Tibial artery (tissue), 4 donors: ENCODE measurements around the gene ZNF548.

Experiments
- DNase-seq, 2 donors: peaks; one replicate each; pipeline ENCODE4 v3.0.0-alpha.2; 2019
- H3K27ac ChIP-seq, 2 donors: fragments of 200-600 bp; sonication (generic) in 1 of 2; 1 replicate in 1 of 2; 2 replicates in 1 of 2; pipeline ENCODE4 v1.5.1; 2018 to 2019; ENCODE audit warnings: mild to moderate bottlenecking in 1 of 2
- H3K27me3 ChIP-seq, 2 donors: fragments of 200-600 bp; sonication (generic) in 1 of 2; one replicate each; pipeline versions ENCODE4 v1.5.1 to v1.6.0; 2016 to 2019
- H3K36me3 ChIP-seq, 3 donors: fragments of 200-600 bp; sonication (generic) in 2 of 3; one replicate each; pipeline ENCODE4 v1.5.1; 2016 to 2019; ENCODE audit warnings: mild to moderate bottlenecking in 2 of 3
- H3K4me1 ChIP-seq, 4 donors: fragments of 200-600 bp; sonication (generic) in 2 of 4; 1 replicate in 3 of 4; 2 replicates in 1 of 4; pipeline ENCODE4 v1.5.1; 2016 to 2019
- H3K4me3 ChIP-seq, 2 donors: fragments of 200-600 bp; sonication (generic) in 1 of 2; 1 replicate in 1 of 2; 2 replicates in 1 of 2; pipeline ENCODE4 v1.5.1; 2018 to 2019; ENCODE audit warnings: mild to moderate bottlenecking in 2 of 2
- H3K9me3 ChIP-seq, 3 donors: fragments of 200-600 bp; sonication (generic) in 1 of 3; one replicate each; pipeline ENCODE4 v1.5.1; 2016 to 2019
- CTCF ChIP-seq, 2 experiments: fragments of 200-600 bp in 1 of 2; fragments of 450-650 bp in 1 of 2; IDR thresholded peaks; one replicate each; pipeline ENCODE4 v1.5.1; 2017 to 2019; ENCODE audit warnings: antibody characterized with exemption in 2 of 2, mild to moderate bottlenecking in 1 of 2, moderate library complexity in 1 of 2
- intact Hi-C: fragments of 100-400 bp; cut with DNase I; formaldehyde crosslinking; loops from one replicate; pipeline ENCODE4 v1.15.0; 2023; ENCODE audit warnings: low total_unique reads

ZNF548 gene

GRCh38 chr19:57380923-57381322 is 8.7 kb upstream of the ZNF548 start:
- DNase-seq, result no peak
- intact Hi-C loops, result no loop called here
- no peak for TF ChIP-seq CTCF (IDR thresholded peaks at IDR 0.05)
- Histone ChIP-seq H3K9me3 (peaks cover 0 to 55% (median 34%) of the 10 kb centered on the region in 3 donors), H3K36me3 (peaks cover 28 to 42% (median 33%) of the 10 kb centered on the region in 3 donors), H3K4me3 (no peak overlapping the region), H3K27me3 (no peaks in the 10 kb centered on the region), H3K4me1 (no peaks in the 10 kb centered on the region), H3K27ac (no peak overlapping the region)

DNA sequence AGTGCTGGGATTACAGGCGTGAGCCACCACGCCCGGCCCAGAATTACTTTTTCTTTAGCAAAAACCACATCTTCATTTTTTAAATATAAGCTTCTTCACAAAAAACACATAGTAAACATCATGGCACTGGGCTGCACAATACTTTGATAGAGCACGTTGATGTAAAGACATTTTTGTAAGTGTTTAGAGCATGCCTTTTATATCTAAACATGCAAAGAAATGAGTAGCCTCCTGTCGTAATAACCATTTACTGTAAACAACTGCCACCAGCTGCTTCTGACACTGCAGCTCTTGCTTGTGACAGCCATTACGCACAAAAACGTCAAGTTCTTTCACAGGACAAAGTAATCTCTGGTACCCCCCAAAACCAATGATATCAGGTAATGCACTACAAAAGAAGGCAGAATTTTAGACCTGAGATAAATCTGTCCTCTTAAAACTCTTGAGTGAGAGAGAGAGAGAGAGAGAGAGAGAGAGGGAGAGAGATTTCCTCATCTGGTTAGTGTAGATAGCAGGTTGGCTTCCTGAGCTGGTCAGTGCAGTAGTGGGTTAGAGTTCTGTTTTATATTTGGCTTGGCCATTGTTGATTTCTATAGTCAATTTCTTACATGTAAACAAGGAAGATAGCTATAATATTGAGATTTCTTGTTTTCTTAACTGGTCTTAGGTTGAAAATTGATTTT is 6.7 kb upstream of the ZNF548 start:
- no peak overlapping the region for H3K27ac ChIP-seq
- no peak for DNase-seq
- H3K36me3 ChIP-seq, result peaks cover 8 to 22% (median 13%) of the 10 kb centered on the region in 3 donors
- TF ChIP-seq CTCF (IDR thresholded peaks at IDR 0.05), result no peak
- H3K9me3 ChIP-seq, result peaks cover 0 to 35% (median 15%) of the 10 kb centered on the region in 3 donors
- H3K27me3 ChIP-seq, result no peaks in the 10 kb centered on the region
- H3K4me3 ChIP-seq, result no peak overlapping the region
- H3K4me1 ChIP-seq, result no peaks in the 10 kb centered on the region
- intact Hi-C loops, result no loop called here

GRCh38 chr19:57389194-57389729 is 392 bp upstream of the ZNF548 start:
- DNase-seq, result no peak
- Histone ChIP-seq H3K27ac (peak overlapping the region; percentile 96 to 97), H3K4me3 (peak overlapping the region; percentile 90 to 96), H3K4me1 (peaks cover 0 to 18% (median 8%) of the 10 kb centered on the region in 4 donors), H3K9me3 (peaks cover 0 to 14% (median 7%) of the 10 kb centered on the region in 3 donors), H3K36me3 (peaks cover 19 to 24% (median 22%) of the 10 kb centered on the region in 3 donors), H3K27me3 (no peaks in the 10 kb centered on the region)
- no peak for TF ChIP-seq CTCF (IDR thresholded peaks at IDR 0.05)
- intact Hi-C loops, result no loop called here

- no peak overlapping the region for H3K27ac ChIP-seq
- no peak for TF ChIP-seq CTCF (IDR thresholded peaks at IDR 0.05)
- no peak overlapping the region for H3K4me3 ChIP-seq
- peaks cover 0 to 7% (median 3%) of the 10 kb centered on the region in 4 donors for H3K4me1 ChIP-seq
- DNase-seq, result no peak
- H3K9me3 ChIP-seq, result peaks cover 11 to 76% (median 64%) of the 10 kb centered on the region in 3 donors
- intact Hi-C loops, result no loop called here
- no peaks in the 10 kb centered on the region for H3K27me3 ChIP-seq
- peaks cover 80 to 89% (median 85%) of the 10 kb centered on the region in 3 donors for H3K36me3 ChIP-seq
Observed at GRCh38 chr19:57395710-57396109, 6.1 kb downstream of the ZNF548 start.

GRCh38 chr19:57398868-57399267 is 9.2 kb downstream of the ZNF548 start:
- no peak for DNase-seq
- Histone ChIP-seq H3K27me3 (no peaks in the 10 kb centered on the region), H3K4me1 (no peaks in the 10 kb centered on the region), H3K27ac (no peak overlapping the region), H3K9me3 (peaks cover 11 to 98% (median 85%) of the 10 kb centered on the region in 3 donors), H3K36me3 (peaks cover 72 to 99% (median 91%) of the 10 kb centered on the region in 3 donors), H3K4me3 (no peak overlapping the region)
- TF ChIP-seq CTCF (IDR thresholded peaks at IDR 0.05), result no peak
- intact Hi-C loops, result no loop called here
